Measurements from ENCODE around the gene DUSP5. TPM values are rescaled to one million over a fixed set of nuclear protein-coding genes. Genes with fewer than 3 reads are reported as not detected.
"Not testable (repeated sequence)": the region's sequence is repeated elsewhere in the genome, so short reads cannot be mapped to it uniquely, and the experiment has no call there.

Gene DUSP5
- total and polyA plus RNA-seq, 10 of the 15 experiments (the other 5 are each of a cell fraction or from before 2014, with no cell fraction given), result 2.1 to 95.9 (median 23.4) TPM

- Histone ChIP-seq H3K4me2 (ENCODE audit: control insufficient read depth, insufficient read depth) (no peak overlapping the region), H3K79me2 (ENCODE audit: control insufficient read depth, insufficient read depth, low read length) (no peaks in the 10 kb centered on the region), H3K27ac (ENCODE audit: control insufficient read depth, insufficient read depth) (no peak overlapping the region), H2AFZ (ENCODE audit: control insufficient read depth, low read depth, low read length) (no peak overlapping the region), H3K4me3 (no peak overlapping the region), H3K9ac (ENCODE audit: control insufficient read depth, insufficient read depth, low read length) (no peak overlapping the region), H3K4me1 (ENCODE audit: control insufficient read depth, insufficient read depth, low read length) (peaks cover 48% of the 10 kb centered on the region), H3K9me3 (replicated peaks; ENCODE audit: control insufficient read depth, insufficient read depth, low read length) (no peaks in the 10 kb centered on the region), H4K20me1 (ENCODE audit: control insufficient read depth, insufficient read depth) (no peaks in the 10 kb centered on the region), H3K36me3 (ENCODE audit: control insufficient read depth in 2 of 2, insufficient read depth in 2 of 2, low read length in 1 of 2) (no peaks in the 10 kb centered on the region), H3K27me3 (replicated peaks in 1 of 2; ENCODE audit: control insufficient read depth in 2 of 2, insufficient read depth in 2 of 2, low read length in 1 of 2) (no peaks in the 10 kb centered on the region)
- POLR2A ChIA-PET, result interaction anchor here (0.6 to 1.0 kb wide), 3 partner anchors 29 to 176 kb away, joined by 3 to 6 read pairs (median 3); no protein-coding TSS in a partner anchor
- ATAC-seq (no peak), FAIRE-seq (no peak), DNase-seq (ENCODE audit: low read depth, low spot score) (no peak)
- WGBS (ENCODE audit: insufficient coverage, insufficient replicate concordance, low lambda C conversion rate, missing lambda C conversion rate), result 97% methylated on average over 2 of the region's 2 CpGs
- no peak for TF ChIP-seq BRCA1 (IDR thresholded peaks at IDR 0.05; ENCODE audit: low read depth, low read length)
- TF ChIP-seq ZNF217 (IDR thresholded peaks at IDR 0.05), result no peak
- no peak for TF ChIP-seq HCFC1 (IDR thresholded peaks at IDR 0.05; ENCODE audit: low read length)
- no peak for TF ChIP-seq ZNF622 (IDR thresholded peaks at IDR 0.05)
- TF ChIP-seq ZNF384 (IDR thresholded peaks at IDR 0.05; ENCODE audit: borderline replicate concordance, low read depth, low read length), result no peak
- TF ChIP-seq ZNF207 (IDR thresholded peaks at IDR 0.05; ENCODE audit: borderline replicate concordance), result no peak
- TF ChIP-seq IRF3 (IDR thresholded peaks at IDR 0.05), result no peak
- no peak for TF ChIP-seq RCOR1 (conservative IDR thresholded peaks at IDR 0.05; ENCODE audit: low read depth, low read length)
- TF ChIP-seq, protein P1, sequence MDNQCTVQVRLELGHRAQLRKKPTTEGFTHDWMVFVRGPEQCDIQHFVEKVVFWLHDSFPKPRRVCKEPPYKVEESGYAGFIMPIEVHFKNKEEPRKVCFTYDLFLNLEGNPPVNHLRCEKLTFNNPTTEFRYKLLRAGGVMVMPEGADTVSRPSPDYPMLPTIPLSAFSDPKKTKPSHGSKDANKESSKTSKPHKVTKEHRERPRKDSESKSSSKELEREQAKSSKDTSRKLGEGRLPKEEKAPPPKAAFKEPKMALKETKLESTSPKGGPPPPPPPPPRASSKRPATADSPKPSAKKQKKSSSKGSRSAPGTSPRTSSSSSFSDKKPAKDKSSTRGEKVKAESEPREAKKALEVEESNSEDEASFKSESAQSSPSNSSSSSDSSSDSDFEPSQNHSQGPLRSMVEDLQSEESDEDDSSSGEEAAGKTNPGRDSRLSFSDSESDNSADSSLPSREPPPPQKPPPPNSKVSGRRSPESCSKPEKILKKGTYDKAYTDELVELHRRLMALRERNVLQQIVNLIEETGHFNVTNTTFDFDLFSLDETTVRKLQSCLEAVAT (IDR thresholded peaks at IDR 0.05), result no peak
- no peak for TF ChIP-seq YBX1 (IDR thresholded peaks at IDR 0.05)
- no peak for TF ChIP-seq IKZF1 (conservative IDR thresholded peaks at IDR 0.05)
- TF ChIP-seq RUNX3 (IDR thresholded peaks at IDR 0.05; ENCODE audit: low read length), result no peak
- SMC1A ChIA-PET (ENCODE audit: uncharacterized antibody, unreplicated experiment), result interaction anchor here (0.8 to 8.8 kb wide), 4 partner anchors 14 to 176 kb away, joined by 3 to 54 read pairs (median 28); no protein-coding TSS in a partner anchor
- in situ Hi-C loops (cut with MboI) (no loop called here), intact Hi-C loops (cut with micrococcal nuclease; ENCODE audit: unreplicated experiment) (no loop called here)
- CTCF ChIA-PET, result interaction anchor here (0.6 to 10.7 kb wide), 4 partner anchors 15 to 177 kb away, joined by 3 to 85 read pairs (median 5); no protein-coding TSS in a partner anchor
- no TSS peak for BruUV-seq (replicated peaks)
- RAD21 ChIA-PET (ENCODE audit: unreplicated experiment), result interaction anchor here (0.7 to 7.1 kb wide), 3 partner anchors 28 to 176 kb away, joined by 3 to 34 read pairs (median 5); no protein-coding TSS in a partner anchor
These were observed 34.0 kb downstream of the DUSP5 start for GRCh38 chr10:110531687-110532086.

DNA sequence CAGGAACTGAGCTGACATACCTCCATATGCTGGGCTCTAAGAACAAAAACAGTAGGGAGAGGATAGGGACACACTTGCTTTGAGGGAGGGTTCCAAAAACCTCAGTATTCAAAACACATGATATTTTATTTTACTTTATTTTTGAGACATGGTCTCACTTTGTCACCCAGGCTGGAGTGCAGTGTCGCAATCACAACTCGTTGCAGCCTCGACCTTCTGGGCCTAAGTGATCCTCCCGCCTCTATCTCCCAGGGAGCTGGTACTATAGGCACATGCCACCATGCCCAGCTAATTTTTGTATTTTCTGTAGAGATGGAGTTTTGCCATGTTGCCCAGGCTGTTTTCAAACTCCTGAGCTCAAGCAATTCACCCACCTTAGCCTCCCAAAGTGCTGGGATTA is 34.9 kb downstream of the DUSP5 start:
- H3K27me3 ChIP-seq (replicated peaks in 1 of 2; ENCODE audit: control insufficient read depth in 2 of 2, insufficient read depth in 2 of 2, low read length in 1 of 2); BruUV-seq (replicated peaks); H3K36me3 ChIP-seq (ENCODE audit: control insufficient read depth in 2 of 2, insufficient read depth in 2 of 2, low read length in 1 of 2); H3K4me2 ChIP-seq (ENCODE audit: control insufficient read depth, insufficient read depth); H3K79me2 ChIP-seq (ENCODE audit: control insufficient read depth, insufficient read depth, low read length); H3K9me3 ChIP-seq (replicated peaks; ENCODE audit: control insufficient read depth, insufficient read depth, low read length); H2AFZ ChIP-seq (ENCODE audit: control insufficient read depth, low read depth, low read length); H3K27ac ChIP-seq (ENCODE audit: control insufficient read depth, insufficient read depth); intact Hi-C loops (cut with micrococcal nuclease; ENCODE audit: unreplicated experiment); in situ Hi-C loops (cut with MboI); H4K20me1 ChIP-seq (ENCODE audit: control insufficient read depth, insufficient read depth); DNase-seq (ENCODE audit: low read depth, low spot score); FAIRE-seq; H3K9ac ChIP-seq (ENCODE audit: control insufficient read depth, insufficient read depth, low read length); H3K4me3 ChIP-seq; ATAC-seq: not testable (repeated sequence)
- H3K4me1 ChIP-seq (ENCODE audit: control insufficient read depth, insufficient read depth, low read length), result peaks cover 53% of the 10 kb centered on the region
- SMC1A ChIA-PET (ENCODE audit: uncharacterized antibody, unreplicated experiment), result interaction anchor here (1.1 to 8.8 kb wide), 6 partner anchors 13 to 227 kb away, joined by 3 to 54 read pairs (median 15); no protein-coding TSS in a partner anchor
- CTCF ChIA-PET, result interaction anchor here (0.8 to 10.7 kb wide), 4 partner anchors 14 to 222 kb away, joined by 3 to 85 read pairs (median 5); no protein-coding TSS in a partner anchor
- RAD21 ChIA-PET (ENCODE audit: unreplicated experiment), result interaction anchor here (1.3 to 7.1 kb wide), 4 partner anchors 14 to 218 kb away, joined by 3 to 34 read pairs (median 4); no protein-coding TSS in a partner anchor
- WGBS (ENCODE audit: insufficient coverage, insufficient replicate concordance, low lambda C conversion rate, missing lambda C conversion rate), result 98% methylated on average over 4 of the region's 4 CpGs
- POLR2A ChIA-PET, result interaction anchor here (0.9 to 1.8 kb wide), 2 partner anchors 13 to 30 kb away, joined by 3 to 5 read pairs; no protein-coding TSS in a partner anchor
